Adrenal gland (tissue), 12 donors: ENCODE measurements around the gene COL8A2. TPM values are rescaled to one million over a fixed set of nuclear protein-coding genes. Genes with fewer than 3 reads are reported as not detected.
"Not testable (repeated sequence)": the region's sequence is repeated elsewhere in the genome, so short reads cannot be mapped to it uniquely, and the experiment has no call there.

ENCODE experiments used
- DNase-seq, 7 donors: peaks; one replicate each; pipeline ENCODE4 v3.0.0-alpha.2; 2019 to 2020
- H3K27ac ChIP-seq, 5 donors: fragments of 200-600 bp; sonication (generic) in 4 of 5; 1 replicate in 3 of 5; 2 replicates in 2 of 5; pipeline versions ENCODE4 v1.5.1 to v1.8.0; 2016 to 2020; ENCODE audit warnings: mild to moderate bottlenecking in 1 of 5
- H3K27me3 ChIP-seq: fragments of 200-600 bp; 2 replicates; pipeline ENCODE4 v1.8.0; 2021
- H3K36me3 ChIP-seq, 2 donors: fragments of 200-600 bp; replicated peaks in 1 of 2; 1 replicate in 1 of 2; 2 replicates in 1 of 2; pipeline versions ENCODE4 v1.5.1 to v1.8.0; 2018 to 2022
- H3K4me1 ChIP-seq, 2 donors: fragments of 200-600 bp; replicated peaks in 1 of 2; 1 replicate in 1 of 2; 2 replicates in 1 of 2; pipeline versions ENCODE4 v1.5.1 to v1.8.0; 2018 to 2021
- H3K4me3 ChIP-seq, 4 donors: fragments of 200-600 bp; sonication (generic) in 3 of 4; one replicate each; pipeline ENCODE4 v1.5.1; 2016 to 2018
- H3K9me3 ChIP-seq, 3 donors: fragments of 200-600 bp; sonication (generic) in 1 of 3; replicated peaks in 1 of 3; 1 replicate in 2 of 3; 2 replicates in 1 of 3; pipeline versions ENCODE4 v1.5.1 to v1.8.0; 2016 to 2021
- CTCF ChIP-seq, 6 experiments: fragments of 450-650 bp in 4 of 6; fragments of 200-600 bp in 2 of 6; sonication (generic) in 1 of 6; IDR thresholded peaks; 1 replicate in 5 of 6; 2 replicates in 1 of 6; pipeline versions ENCODE4 v1.5.1 to v1.8.0; 2016 to 2021; ENCODE audit warnings: antibody characterized with exemption in 6 of 6, mild to moderate bottlenecking in 2 of 6, moderate library complexity in 1 of 6
- POLR2A ChIP-seq, 2 donors: fragments of 450-650 bp; IDR thresholded peaks; one replicate each; pipeline ENCODE4 v1.6.1; 2017; ENCODE audit warnings: antibody characterized with exemption in 2 of 2, mild to moderate bottlenecking in 2 of 2, moderate library complexity in 1 of 2
- WGBS, 4 donors: extraction: QIAGEN DNeasy Blood & Tissue Kit in 2 of 4; methylation state at CpG; one replicate each; pipeline versions ENCODE4 v1.1.5 to v1.1.7; 2013 to 2017; 5-methylcytosine and 5-hydroxymethylcytosine counted together
- intact Hi-C, 2 donors: fragments of 100-400 bp; cut with DNase I; formaldehyde crosslinking; loops; one replicate each; pipeline versions ENCODE4 v1.14.1 to v1.15.0; 2022 to 2023
- polyA plus RNA-seq, 3 donors: library from polyadenylated mRNA; stranded (reverse); fragments of 200-250 nt in 2 of 3; fragments of 350-450 nt in 1 of 3; fragmentation: Illumina TruSeq in 1 of 3; extraction: RNeasy Lipid Tissue Mini Kit (QIAGEN cat#74804) in 1 of 3; gene quantifications; one replicate each; pipeline ENCODE4 v1.2.3, GENCODE V29; 2013 to 2014
- total RNA-seq, 9 donors: library from RNA; depleted of rRNA in 4 of 9; stranded (reverse); fragments of >200 nt in 4 of 9; fragments of 120-200 nt in 1 of 9; fragmentation: NEBNext Ultra II Directional in 1 of 9; extraction: Animal tissue kit (Norgen Biotek cat#: 25700) in 1 of 9; gene quantifications; one replicate each; pipeline versions ENCODE4 v1.1.0 to v1.2.4, GENCODE V29; 2013 to 2023
- donor health status: healthy with polysubstance abuse.
- donor health status: Bipolar disorder and iron deficiency.
- donor health status: DM: yes; HTN: yes; CAD: no.
- donor health status: DM: no; HTN: no; CAD: no.
- donor health status: DM: no; HTN: no; CAD: no.
- donor health status: DM: yes; HTN: yes; CAD: no.

COL8A2 gene
- total and polyA plus RNA-seq, 12 donors: 0.66 to 6.6 (median 1.9) TPM

GRCh38 chr1:36160388-36160948, 35.4 kb upstream of the COL8A2 start:
- H3K4me1 ChIP-seq: peaks cover 45 to 60% of the 10 kb centered on the region in 2 donors
- H3K4me3 ChIP-seq: peak overlapping the region in 1 of 4 donors; percentile 30
- TF ChIP-seq CTCF (IDR thresholded peaks at IDR 0.05): no peak
- 58 to 94% (median 68%) methylated on average over 2 to 4 of the region's 4 CpGs for WGBS, 4 donors
- no peaks in the 10 kb centered on the region for H3K27me3 ChIP-seq
- H3K27ac ChIP-seq: peak overlapping the region in 4 of 5 donors; percentile 51 to 78 (median 72)
- H3K36me3 ChIP-seq: no peaks in the 10 kb centered on the region
- no peak for DNase-seq
- intact Hi-C loops: no loop called here
- H3K9me3 ChIP-seq: no peaks in the 10 kb centered on the region

GRCh38 chr1:36159614-36160387, 34.8 kb upstream of the COL8A2 start:
- WGBS, 4 donors: 88 to 90% (median 88%) methylated on average over 9 to 10 of the region's 10 CpGs
- Histone ChIP-seq H3K27ac (peak overlapping the region in 2 of 5 donors; percentile 76 to 78), H3K9me3 (no peaks in the 10 kb centered on the region), H3K4me1 (peaks cover 51 to 66% of the 10 kb centered on the region in 2 donors), H3K36me3 (no peaks in the 10 kb centered on the region), H3K4me3 (no peak overlapping the region), H3K27me3 (no peaks in the 10 kb centered on the region)
- DNase-seq: no peak
- intact Hi-C loops: no loop called here
- no peak for TF ChIP-seq CTCF (IDR thresholded peaks at IDR 0.05)
- no peak for TF ChIP-seq POLR2A (IDR thresholded peaks at IDR 0.05)

- peaks cover 52 to 70% of the 10 kb centered on the region in 2 donors for H3K4me1 ChIP-seq
- not testable (repeated sequence) for H3K27ac ChIP-seq, H3K4me3 ChIP-seq
These were observed 33.8 kb upstream of the COL8A2 start for GRCh38 chr1:36158827-36159252.

GRCh38 chr1:36157973-36158826, 33.2 kb upstream of the COL8A2 start:
- no peak for DNase-seq
- intact Hi-C loops: no loop called here
- TF ChIP-seq POLR2A (IDR thresholded peaks at IDR 0.05) (no peak), CTCF (IDR thresholded peaks at IDR 0.05) (no peak)
- Histone ChIP-seq H3K36me3 (no peaks in the 10 kb centered on the region), H3K9me3 (no peaks in the 10 kb centered on the region), H3K4me1 (peaks cover 50 to 67% of the 10 kb centered on the region in 2 donors), H3K27ac (peak overlapping the region in 2 of 5 donors; percentile 98 to 100), H3K4me3 (peak overlapping the region in 1 of 4 donors; percentile 99), H3K27me3 (no peaks in the 10 kb centered on the region)
- 67 to 73% (median 69%) methylated on average over 9 of the region's 9 CpGs for WGBS, 4 donors

More at GRCh38 chr1:36158827-36159252, 33.8 kb upstream of the COL8A2 start:
- H3K36me3 ChIP-seq, intact Hi-C loops, H3K9me3 ChIP-seq, H3K27me3 ChIP-seq, DNase-seq: not testable (repeated sequence)
- 90 to 95% (median 94%) methylated on average over 10 of the region's 10 CpGs for WGBS, 4 donors
